Lung (tissue), 16 donors: Measurements from ENCODE around the gene C16orf54. TPM values are rescaled to one million over a fixed set of nuclear protein-coding genes. Genes with fewer than 3 reads are reported as not detected.
"Not testable (repeated sequence)": the region's sequence is repeated elsewhere in the genome, so short reads cannot be mapped to it uniquely, and the experiment has no call there.

ENCODE experiments used
- ATAC-seq: fragments of 200-7000 bp; cut with Tn5 transposase; one replicate; pipeline ENCODE4 v1.9.1; 2020; ENCODE audit warnings: moderate number of reproducible peaks; ENCODE audit not compliant: insufficient read depth, low FRiP score
- DNase-seq, 3 donors: peaks; one replicate each; pipeline ENCODE4 v3.0.0-alpha.2; 2013 to 2017
- H3K27ac ChIP-seq, 2 donors: one replicate each; pipeline ENCODE4 v1.5.1; 2013; ENCODE audit warnings: mild to moderate bottlenecking in 2 of 2, moderate library complexity in 2 of 2, control low read depth in 1 of 2, inconsistent platforms in 1 of 2, low read depth in 1 of 2, low read length in 1 of 2
- H3K27me3 ChIP-seq, 3 donors: one replicate each; pipeline ENCODE4 v1.5.1; 2013; ENCODE audit warnings: low read length in 2 of 3; ENCODE audit not compliant: control insufficient read depth in 3 of 3, insufficient read depth in 3 of 3
- H3K36me3 ChIP-seq, 4 donors: one replicate each; pipeline ENCODE4 v1.5.1; 2013; ENCODE audit warnings: low read length in 4 of 4, mild to moderate bottlenecking in 1 of 4, moderate library complexity in 1 of 4; ENCODE audit not compliant: control insufficient read depth in 4 of 4, insufficient read depth in 4 of 4
- H3K4me1 ChIP-seq, 5 donors: one replicate each; pipeline ENCODE4 v1.5.1; 2013; ENCODE audit warnings: low read length in 5 of 5, mild to moderate bottlenecking in 2 of 5, moderate library complexity in 1 of 5; ENCODE audit not compliant: control insufficient read depth in 5 of 5, insufficient read depth in 5 of 5
- H3K4me3 ChIP-seq: one replicate; pipeline ENCODE4 v1.5.1; 2013; ENCODE audit warnings: mild to moderate bottlenecking, control low read depth, moderate library complexity
- H3K9ac ChIP-seq, 2 donors: one replicate each; pipeline ENCODE4 v1.5.1; 2013; ENCODE audit warnings: low read length in 2 of 2, control low read depth in 1 of 2; ENCODE audit not compliant: insufficient read depth in 1 of 2
- H3K9me3 ChIP-seq, 4 donors: one replicate each; pipeline ENCODE4 v1.5.1; 2013; ENCODE audit warnings: low read length in 3 of 4, mild to moderate bottlenecking in 1 of 4, moderate library complexity in 1 of 4; ENCODE audit not compliant: control insufficient read depth in 4 of 4, insufficient read depth in 3 of 4
- CTCF ChIP-seq: IDR thresholded peaks from 2 replicates; pipeline ENCODE4 v1.5.1; 2012; ENCODE audit warnings: mild to moderate bottlenecking; ENCODE audit errors: control extremely low read depth, extremely low read depth
- WGBS, 2 donors: extraction: QIAGEN DNeasy Blood & Tissue Kit; methylation state at CpG; one replicate each; pipeline ENCODE4 v1.1.7; 2013; 5-methylcytosine and 5-hydroxymethylcytosine counted together
- long read RNA-seq, 5 donors: transcript quantifications; one replicate each; lab custom pipeline, GENCODE V29; 2026
- polyA plus RNA-seq, 2 donors: library from polyadenylated mRNA; stranded (reverse); fragments of 200-250 nt; gene quantifications; one replicate each; pipeline ENCODE4 v1.2.1, GENCODE V29; 2013
- total RNA-seq, 2 donors: library from RNA; depleted of rRNA in 1 of 2; stranded (reverse); fragments of >200 nt in 1 of 2; gene quantifications; one replicate each; pipeline ENCODE4 v1.2.1, GENCODE V29; 2014 to 2021
- donor health status: control.
- donor health status: control.
- donor health status: Bipolar disorder and iron deficiency.
- donor health status: healthy.
- donor health status: DM: yes; HTN: yes; CAD: no.

C16orf54 gene
- total RNA-seq (1 to 10 TPM; 3.1 to 9.1 TPM), polyA plus RNA-seq (1 to 10 TPM; 2.8 to 6.0 TPM)
- long read RNA-seq, donor 1: 0 reads
- long read RNA-seq, donor 2: 0 reads
- long read RNA-seq, donor 3: 0 reads
- long read RNA-seq, donor 4, partial matches to known transcripts: 0 of 1 reads
- long read RNA-seq, donor 4, other reads (novel, unspliced or antisense): 0 of 1 reads
- long read RNA-seq, donor 5: 0 reads

- H3K27me3 ChIP-seq: no peaks in the 10 kb centered on the region
- no peaks in the 10 kb centered on the region for H3K4me1 ChIP-seq
- H3K9ac ChIP-seq: no peak within 1 kb of the TSS
- DNase-seq (peak; percentile 4 to 25 (median 16)), ATAC-seq (peak; percentile 83)
- H3K36me3 ChIP-seq: no peaks in the 10 kb centered on the region
- no peak within 1 kb of the TSS for H3K4me3 ChIP-seq
- WGBS, 2 donors: 16 to 56% methylated on average over 12 of the region's 12 CpGs
- H3K9me3 ChIP-seq: no peaks in the 10 kb centered on the region
- no peak for TF ChIP-seq CTCF
- H3K27ac ChIP-seq: peak within 1 kb of the TSS in 1 of 2 donors; percentile 7
These were observed at the start of gene C16orf54 for GRCh38 chr16:29745853-29746345. Gene C16orf54, minus strand, starts transcription at chr16:29745990. Its CDS starts 1,039 bp downstream, at chr16:29744951.

GRCh38 chr16:29794231-29794710 lies 48.5 kb upstream of the C16orf54 start:
- 90 to 96% methylated on average over 3 of the region's 3 CpGs for WGBS, 2 donors
- DNase-seq (no peak), ATAC-seq (no peak)
- no peak overlapping the region for H3K4me3 ChIP-seq
- H3K4me1 ChIP-seq: peaks cover 2 to 23% (median 6%) of the 10 kb centered on the region in 5 donors
- H3K9ac ChIP-seq: no peak overlapping the region
- no peaks in the 10 kb centered on the region for H3K9me3 ChIP-seq
- peaks cover 6 to 28% (median 17%) of the 10 kb centered on the region in 4 donors for H3K36me3 ChIP-seq
- H3K27me3 ChIP-seq: no peaks in the 10 kb centered on the region
- TF ChIP-seq CTCF: no peak
- H3K27ac ChIP-seq: no peak overlapping the region

- not testable (repeated sequence) for ATAC-seq, H3K27me3 ChIP-seq, H3K27ac ChIP-seq, H3K4me3 ChIP-seq, H3K9me3 ChIP-seq, H3K9ac ChIP-seq, DNase-seq
- peaks cover 2 to 23% (median 6%) of the 10 kb centered on the region in 5 donors for H3K4me1 ChIP-seq
- H3K36me3 ChIP-seq: peaks cover 0 to 17% (median 7%) of the 10 kb centered on the region in 4 donors
- 90 to 91% methylated on average over 18 of the region's 18 CpGs for WGBS, 2 donors
These were observed 47.4 kb upstream of the C16orf54 start for GRCh38 chr16:29793153-29793552.

DNA sequence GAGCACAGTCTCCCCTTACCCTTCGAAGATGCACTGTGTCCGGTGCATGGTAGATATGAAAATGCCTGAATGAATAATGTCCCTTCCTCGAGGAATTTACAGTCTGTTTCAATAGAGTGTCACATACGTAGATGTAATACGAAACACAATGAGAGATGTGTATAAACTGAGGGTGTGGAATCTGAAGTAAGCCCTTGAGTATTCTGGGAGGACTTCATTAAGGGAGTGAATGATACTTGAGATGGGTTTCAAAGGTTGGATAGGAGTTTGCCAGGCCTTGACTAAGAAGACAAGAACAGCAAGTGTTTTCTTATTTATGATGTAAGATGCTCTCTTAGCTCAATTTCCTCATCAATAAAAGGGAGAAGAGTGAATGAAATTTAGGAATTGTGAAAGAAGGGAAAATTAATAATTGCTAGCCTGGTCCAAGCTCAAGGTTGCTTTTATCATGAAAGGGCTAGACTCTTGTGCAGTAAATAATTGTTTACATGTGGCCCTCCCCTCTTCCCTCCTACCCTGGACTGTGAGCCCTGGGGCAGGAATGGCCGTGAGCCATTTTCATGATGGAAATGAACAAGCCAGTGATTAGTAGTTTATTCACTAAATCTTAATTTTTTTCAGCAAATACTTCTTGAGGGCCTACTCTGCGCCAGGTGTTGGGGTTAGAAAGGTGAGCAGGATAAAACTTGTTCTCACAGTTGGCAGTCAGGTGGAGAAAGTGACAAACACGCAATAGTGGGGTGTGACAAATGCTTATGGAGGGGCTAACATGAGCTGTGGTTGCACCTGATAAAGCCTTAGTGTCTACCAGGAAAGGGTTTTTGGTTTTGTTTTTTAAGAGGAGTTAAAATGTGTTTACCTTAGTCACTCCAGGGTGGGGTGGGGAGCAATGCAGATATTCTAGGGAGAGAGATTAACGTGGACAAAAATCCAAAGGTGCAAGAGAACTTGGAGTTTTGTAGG lies 46.3 kb upstream of the C16orf54 start:
- Histone ChIP-seq H3K4me1 (peaks cover 2 to 23% (median 6%) of the 10 kb centered on the region in 5 donors), H3K9ac (peak overlapping the region in 1 of 2 donors; percentile 63), H3K36me3 (peaks cover 0 to 8% (median 2%) of the 10 kb centered on the region in 4 donors), H3K4me3 (no peak overlapping the region), H3K27me3 (no peaks in the 10 kb centered on the region), H3K9me3 (no peaks in the 10 kb centered on the region), H3K27ac (no peak overlapping the region)
- ATAC-seq: no peak
- WGBS, 2 donors: 64 to 76% methylated on average over 9 of the region's 9 CpGs
- TF ChIP-seq CTCF: no peak
- DNase-seq: no peak
